Heart right ventricle (tissue), 16 donors: ENCODE measurements around the gene PCSK6. TPM values are rescaled to one million over a fixed set of nuclear protein-coding genes. Genes with fewer than 3 reads are reported as not detected.

Experiments used
- ATAC-seq, 8 donors: fragments of 200-7000 bp; cut with Tn5 transposase; one replicate each; pipeline ENCODE4 v1.9.1; 2020; ENCODE audit warnings: mild to moderate bottlenecking in 8 of 8, moderate library complexity in 8 of 8, moderate number of reproducible peaks in 1 of 8
- DNase-seq, 2 donors: peaks; one replicate each; pipeline ENCODE4 v3.0.0-alpha.2; 2020
- H3K27ac ChIP-seq, 10 donors: fragments of 200-600 bp; sonication (generic) in 2 of 10; one replicate each; pipeline versions ENCODE4 v1.5.0 to v1.8.0; 2020 to 2022; ENCODE audit warnings: mild to moderate bottlenecking in 3 of 10
- H3K27me3 ChIP-seq, 7 donors: fragments of 200-600 bp; one replicate each; pipeline ENCODE4 v1.8.0; 2021 to 2022; ENCODE audit warnings: mild to moderate bottlenecking in 2 of 7
- H3K36me3 ChIP-seq, 9 donors: fragments of 200-600 bp; sonication (generic) in 1 of 9; one replicate each; pipeline versions ENCODE4 v1.5.0 to v1.8.0; 2020 to 2022; ENCODE audit warnings: mild to moderate bottlenecking in 2 of 9
- H3K4me1 ChIP-seq, 9 donors: fragments of 200-600 bp; sonication (generic) in 1 of 9; one replicate each; pipeline versions ENCODE4 v1.5.0 to v1.8.0; 2020 to 2022; ENCODE audit warnings: mild to moderate bottlenecking in 4 of 9
- H3K4me3 ChIP-seq, 10 donors: fragments of 200-600 bp; sonication (generic) in 2 of 10; one replicate each; pipeline versions ENCODE4 v1.5.0 to v1.8.0; 2020 to 2022; ENCODE audit warnings: mild to moderate bottlenecking in 7 of 10, moderate library complexity in 2 of 10
- H3K9me3 ChIP-seq, 11 donors: fragments of 200-600 bp in 10 of 11; sonication (generic) in 2 of 11; one replicate each; pipeline versions ENCODE4 v1.5.0 to v1.8.0; 2013 to 2022; ENCODE audit warnings: mild to moderate bottlenecking in 2 of 11, control low read depth in 1 of 11, moderate library complexity in 1 of 11
- CTCF ChIP-seq, 9 donors: fragments of 200-600 bp; sonication (generic) in 2 of 9; IDR thresholded peaks; one replicate each; pipeline versions ENCODE4 v1.5.0 to v1.8.0; 2021 to 2022; ENCODE audit warnings: antibody characterized with exemption in 9 of 9, mild to moderate bottlenecking in 5 of 9, moderate library complexity in 1 of 9
- WGBS, 2 donors: extraction: QIAGEN DNeasy Blood & Tissue Kit; methylation state at CpG; one replicate each; pipeline ENCODE4 v1.1.7; 2013; ENCODE audit warnings: inconsistent platforms in 1 of 2; 5-methylcytosine and 5-hydroxymethylcytosine counted together
- intact Hi-C, 10 donors: fragments of 100-400 bp; cut with DNase I; formaldehyde crosslinking; loops; one replicate each; pipeline versions ENCODE4 v1.11.1 to v1.14.2; 2022
- polyA plus RNA-seq, 2 donors: library from polyadenylated mRNA; stranded (reverse); fragments of 200-250 nt; gene quantifications; one replicate each; pipeline ENCODE4 v1.2.3, GENCODE V29; 2013
- total RNA-seq, 10 donors: library from RNA; stranded (reverse); fragmentation: NEBNext Ultra II Directional in 3 of 10; extraction: Animal tissue kit (Norgen Biotek cat#: 25700) in 3 of 10; gene quantifications; one replicate each; pipeline versions ENCODE4 v1.2.1 to v1.2.4, GENCODE V29; 2021 to 2023
- donor health status: Arrhythmogenic right ventricular cardiomyopathy.
- donor health status: ischemic (EF 13 %, LVEDD 7.1; RV severe dilation, severe dysfunction).
- donor health status: healthy with polysubstance abuse.
- donor health status: DM: no; HTN: yes; CAD: no.
- donor health status: DM: no; HTN: no; CAD: no.
- donor health status: ischemic (EF 25% LVEDD 6.9; RV normal size, moderate dysfunction).
- donor health status: ischemic (EF 25% LVEDD 5.7; RV mildly dilated, moderate dysfunction).
- donor health status: healthy.
- donor health status: DM: yes; HTN: yes; CAD: no.
- donor health status: Ischemic cardiomyopathy.
- donor health status: ischemic (EF 35%, LVEDD 5.7; RV mildly dilated, moderate dysfunction).
- donor health status: nonischemic (EF 11% LVEDD 7.7; RV severe dilation, severe dysfunction).
- donor health status: DM: yes; HTN: yes; CAD: no.
- donor health status: PGD.
- donor health status: ischemic (EF 29% LVEDD 5.4; RV normal size, mild dysfunction).
- donor health status: nonischemic (EF 23%, LVEDD 6.1; RV moderate dilation, normal function).

The PCSK6 gene
- total and polyA plus RNA-seq, 12 donors = 4.6 to 34.0 (median 21.7) TPM

- no peak overlapping the region for H3K27ac ChIP-seq
- intact Hi-C loops = loop anchor here in 1 of 10 donors (10.0 kb wide), 1 partner anchor 107 kb away; no protein-coding TSS in a partner anchor
- no peak overlapping the region for H3K4me3 ChIP-seq
- H3K27me3 ChIP-seq = no peaks in the 10 kb centered on the region
- H3K9me3 ChIP-seq = peaks cover 0 to 12% (median 0%) of the 10 kb centered on the region in 11 donors
- ATAC-seq = no peak
- H3K36me3 ChIP-seq = no peaks in the 10 kb centered on the region
- TF ChIP-seq CTCF (IDR thresholded peaks at IDR 0.05) = no peak
- H3K4me1 ChIP-seq = peaks cover 0 to 15% (median 0%) of the 10 kb centered on the region in 9 donors
- WGBS, 2 donors = 31 to 45% methylated on average over 2 of the region's 2 CpGs
- DNase-seq = no peak
Observed at GRCh38 chr15:101537483-101538080, 48.1 kb upstream of the PCSK6 start.

GRCh38 chr15:101536875-101537405 lies 47.4 kb upstream of the PCSK6 start:
- intact Hi-C loops = loop anchor here in 1 of 10 donors (10.0 kb wide), 1 partner anchor 108 kb away; no protein-coding TSS in a partner anchor
- Histone ChIP-seq H3K27ac (no peak overlapping the region), H3K27me3 (no peaks in the 10 kb centered on the region), H3K36me3 (no peaks in the 10 kb centered on the region), H3K9me3 (peaks cover 0 to 12% (median 0%) of the 10 kb centered on the region in 11 donors), H3K4me1 (peaks cover 0 to 15% (median 0%) of the 10 kb centered on the region in 9 donors), H3K4me3 (no peak overlapping the region)
- WGBS, 2 donors = 80 to 83% methylated on average over 20 of the region's 20 CpGs
- TF ChIP-seq CTCF (IDR thresholded peaks at IDR 0.05) = no peak
- DNase-seq = no peak
- ATAC-seq = no peak

GRCh38 chr15:101536166-101536874 lies 46.8 kb upstream of the PCSK6 start:
- intact Hi-C loops = loop anchor here in 1 of 10 donors (10.0 kb wide), 1 partner anchor 108 kb away; no protein-coding TSS in a partner anchor
- H3K27ac ChIP-seq = no peak overlapping the region
- no peaks in the 10 kb centered on the region for H3K36me3 ChIP-seq
- WGBS, 2 donors = 87 to 90% methylated on average over 23 to 24 of the region's 24 CpGs
- peaks cover 0 to 15% (median 0%) of the 10 kb centered on the region in 9 donors for H3K4me1 ChIP-seq
- no peak for TF ChIP-seq CTCF (IDR thresholded peaks at IDR 0.05)
- no peak for ATAC-seq
- no peaks in the 10 kb centered on the region for H3K27me3 ChIP-seq
- H3K9me3 ChIP-seq = peaks cover 0 to 12% (median 0%) of the 10 kb centered on the region in 11 donors
- no peak for DNase-seq
- H3K4me3 ChIP-seq = no peak overlapping the region

GRCh38 chr15:101535170-101535902 lies 45.8 kb upstream of the PCSK6 start:
- ATAC-seq (no peak), DNase-seq (no peak)
- H3K4me3 ChIP-seq = no peak overlapping the region
- no peak overlapping the region for H3K27ac ChIP-seq
- WGBS, 2 donors = 90 to 92% methylated on average over 29 of the region's 29 CpGs
- TF ChIP-seq CTCF (IDR thresholded peaks at IDR 0.05) = no peak
- peaks cover 0 to 15% (median 0%) of the 10 kb centered on the region in 9 donors for H3K4me1 ChIP-seq
- no peaks in the 10 kb centered on the region for H3K36me3 ChIP-seq
- no peaks in the 10 kb centered on the region for H3K27me3 ChIP-seq
- H3K9me3 ChIP-seq = peaks cover 0 to 12% (median 0%) of the 10 kb centered on the region in 11 donors
- intact Hi-C loops = loop anchor here in 1 of 10 donors (10.0 kb wide), 1 partner anchor 109 kb away; no protein-coding TSS in a partner anchor
